NCI-H2029 treated with DMSO at 0.1 percent for 48 hours (cell line): Measurements from ENCODE around the gene FGD3.
A peak's percentile ranks its signal among the peaks of the same experiment; 100 is the strongest.

Experiments
- DNase-seq: peaks from one replicate; lab custom pipeline; 2025; lab: John Stamatoyannopoulos, UW

FGD3 gene

GRCh38 chr9:93072383-93072795 is 125.1 kb downstream of the FGD3 start:
- peak; percentile 27 for DNase-seq

DNA sequence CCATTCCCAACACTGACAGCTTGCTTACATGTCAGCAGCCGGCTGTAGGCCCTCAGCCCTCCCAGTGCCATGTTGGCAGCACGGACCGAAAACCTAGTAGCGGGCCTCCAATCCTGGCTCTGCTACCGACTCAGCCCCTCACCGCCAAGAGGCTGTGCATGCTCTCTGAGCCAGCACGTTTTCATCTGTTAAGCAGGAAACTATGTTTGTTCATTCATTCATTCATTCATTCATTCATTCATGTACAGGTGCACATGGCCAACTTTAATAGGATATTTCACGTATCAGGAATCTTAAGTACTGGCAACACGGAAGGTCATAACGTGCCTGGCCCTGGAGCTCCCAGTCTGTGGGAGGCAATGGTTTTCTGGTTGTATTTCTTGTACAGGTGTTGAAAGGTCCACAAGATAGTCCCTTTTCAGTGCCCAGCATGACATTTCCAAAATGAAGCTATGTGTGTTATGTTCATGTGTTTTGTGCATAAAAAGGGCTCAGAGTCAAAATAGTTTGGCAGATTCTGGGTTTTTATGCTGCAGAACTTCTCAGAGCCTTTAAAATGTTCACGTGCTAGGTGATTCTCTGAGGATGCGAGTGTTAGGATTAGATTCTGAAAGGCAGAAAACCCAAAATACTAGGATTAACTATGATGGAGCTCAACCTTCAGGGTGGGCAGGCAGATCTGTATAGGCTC is 128.9 kb downstream of the FGD3 start:
- DNase-seq, result no peak

GRCh38 chr9:93076792-93077128 is 129.4 kb downstream of the FGD3 start:
- no peak for DNase-seq

DNA sequence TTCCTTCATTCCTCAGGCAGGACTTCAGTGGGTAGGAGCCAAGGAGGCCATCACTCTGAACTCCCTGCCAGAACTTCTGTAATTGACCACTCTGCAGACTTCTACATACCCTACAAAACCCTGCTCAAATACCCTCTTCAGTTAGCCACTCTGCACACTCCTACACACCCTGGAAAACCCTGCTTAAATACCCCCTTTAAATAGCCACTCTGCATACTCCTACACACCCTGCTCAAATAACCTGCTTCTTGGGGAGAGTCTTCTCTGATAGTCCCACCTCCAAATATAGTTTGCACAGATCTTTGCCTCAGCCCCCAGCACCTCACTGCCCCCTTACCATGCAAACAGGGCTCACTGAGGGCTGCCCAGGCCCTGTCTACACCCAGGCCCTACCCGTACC is 130.0 kb downstream of the FGD3 start:
- no peak for DNase-seq

DNA sequence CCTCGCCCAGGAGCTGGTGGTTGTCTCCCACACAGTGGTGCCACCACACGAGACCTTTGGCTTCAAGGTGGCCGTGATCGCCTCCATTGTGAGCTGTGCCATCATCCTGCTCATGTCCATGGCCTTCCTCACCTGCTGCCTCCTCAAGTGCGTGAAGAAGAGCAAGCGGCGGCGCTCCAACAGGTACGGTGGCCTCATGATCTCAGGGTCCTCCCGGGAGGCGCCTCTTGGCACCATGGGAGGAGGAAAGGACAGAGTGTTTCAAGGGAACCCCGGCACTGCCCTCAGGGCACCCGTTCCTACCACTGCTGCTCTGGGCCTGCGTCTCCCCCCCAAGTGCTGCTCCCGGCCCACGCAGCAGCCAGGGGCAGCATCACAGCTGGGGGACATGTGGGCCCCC is 130.5 kb downstream of the FGD3 start:
- no peak for DNase-seq

DNA sequence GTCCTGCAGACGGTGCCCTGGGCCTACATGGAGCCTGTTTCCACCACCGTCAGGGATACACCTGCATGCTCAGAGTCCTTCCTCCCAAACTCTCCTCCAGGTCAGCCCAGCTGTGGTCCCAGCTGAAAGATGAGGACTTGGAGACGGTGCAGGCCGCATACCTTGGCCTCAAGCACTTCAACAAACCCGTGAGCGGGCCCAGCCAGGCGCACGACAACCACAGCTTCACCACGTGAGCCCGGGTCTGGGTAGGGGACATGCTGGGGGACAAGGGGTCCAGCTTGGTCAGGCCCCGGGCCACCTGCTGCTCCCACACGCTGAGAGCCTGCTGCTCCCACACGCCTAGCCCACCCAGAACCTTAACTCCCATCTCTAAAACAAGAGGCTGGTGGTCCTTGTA is 132.0 kb downstream of the FGD3 start:
- no peak for DNase-seq

DNA sequence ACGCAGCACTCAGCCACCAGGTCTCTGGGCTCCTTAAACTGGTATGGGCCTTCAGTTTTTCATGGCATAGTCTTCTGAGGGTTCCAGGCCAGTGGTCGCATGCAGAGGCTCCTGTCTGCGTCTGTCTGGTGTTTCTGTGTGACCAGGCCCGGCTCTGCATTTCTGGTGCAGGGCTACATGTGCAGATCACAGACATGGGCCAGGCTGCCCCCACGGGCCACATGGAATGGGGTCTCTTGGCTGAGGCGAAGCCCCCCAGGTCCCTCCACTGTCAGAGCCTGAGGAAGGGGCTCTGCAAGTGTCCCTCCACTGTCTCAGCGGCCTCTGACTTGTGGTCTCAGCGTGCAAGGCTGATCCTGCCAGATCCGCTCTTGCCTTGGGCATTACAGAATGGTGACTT is 133.1 kb downstream of the FGD3 start:
- DNase-seq, result no peak

GRCh38 chr9:93081081-93081529 is 133.8 kb downstream of the FGD3 start:
- DNase-seq, result no peak

DNA sequence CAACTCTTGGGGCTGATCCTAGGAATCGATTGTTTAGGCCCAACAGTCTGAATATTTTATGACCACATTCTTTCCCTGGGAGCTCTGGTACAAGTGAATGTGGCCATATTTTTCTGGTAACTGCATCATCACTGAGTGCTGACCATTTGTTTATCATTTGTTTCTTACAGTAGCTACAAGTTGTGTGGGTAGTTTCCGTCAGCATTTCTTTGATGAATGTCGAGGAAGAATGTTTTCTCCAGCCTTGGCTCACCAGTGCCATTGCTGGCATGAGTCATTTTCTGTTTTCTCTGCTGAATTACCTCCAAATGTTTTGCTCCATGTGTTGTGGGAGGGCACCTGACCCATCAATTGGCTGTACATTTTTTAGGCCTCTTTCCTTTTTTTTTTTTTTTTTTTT is 134.6 kb downstream of the FGD3 start:
- DNase-seq, result no peak

DNA sequence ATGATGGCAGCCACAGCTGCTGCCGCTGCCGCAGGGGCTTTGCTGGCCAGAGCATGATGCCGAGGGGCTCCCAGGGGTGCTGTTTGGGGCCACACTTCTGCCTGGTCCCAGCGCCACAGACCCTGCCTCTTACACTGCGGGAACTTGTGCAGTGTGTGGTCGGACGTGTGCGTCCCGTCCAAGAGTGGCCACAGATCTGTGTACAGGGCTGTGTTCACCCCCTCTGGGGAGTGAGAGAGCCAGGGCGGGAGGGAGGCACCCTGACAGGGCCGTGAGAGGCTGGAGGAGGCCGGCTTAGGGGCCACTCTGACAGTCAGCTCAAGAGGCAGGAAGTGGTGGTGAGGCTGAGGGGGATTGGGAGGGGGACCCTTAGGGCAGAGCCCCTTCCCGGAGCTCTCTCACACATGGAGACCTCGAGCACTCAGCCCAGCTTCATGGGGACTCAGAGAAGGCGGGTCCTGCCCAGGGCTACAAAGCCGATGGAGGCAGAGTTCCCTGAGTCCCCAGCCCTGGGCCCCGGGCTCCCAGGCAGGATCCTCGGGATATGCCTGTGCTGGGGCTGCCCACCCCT is 135.6 kb downstream of the FGD3 start:
- DNase-seq, result no peak

DNA sequence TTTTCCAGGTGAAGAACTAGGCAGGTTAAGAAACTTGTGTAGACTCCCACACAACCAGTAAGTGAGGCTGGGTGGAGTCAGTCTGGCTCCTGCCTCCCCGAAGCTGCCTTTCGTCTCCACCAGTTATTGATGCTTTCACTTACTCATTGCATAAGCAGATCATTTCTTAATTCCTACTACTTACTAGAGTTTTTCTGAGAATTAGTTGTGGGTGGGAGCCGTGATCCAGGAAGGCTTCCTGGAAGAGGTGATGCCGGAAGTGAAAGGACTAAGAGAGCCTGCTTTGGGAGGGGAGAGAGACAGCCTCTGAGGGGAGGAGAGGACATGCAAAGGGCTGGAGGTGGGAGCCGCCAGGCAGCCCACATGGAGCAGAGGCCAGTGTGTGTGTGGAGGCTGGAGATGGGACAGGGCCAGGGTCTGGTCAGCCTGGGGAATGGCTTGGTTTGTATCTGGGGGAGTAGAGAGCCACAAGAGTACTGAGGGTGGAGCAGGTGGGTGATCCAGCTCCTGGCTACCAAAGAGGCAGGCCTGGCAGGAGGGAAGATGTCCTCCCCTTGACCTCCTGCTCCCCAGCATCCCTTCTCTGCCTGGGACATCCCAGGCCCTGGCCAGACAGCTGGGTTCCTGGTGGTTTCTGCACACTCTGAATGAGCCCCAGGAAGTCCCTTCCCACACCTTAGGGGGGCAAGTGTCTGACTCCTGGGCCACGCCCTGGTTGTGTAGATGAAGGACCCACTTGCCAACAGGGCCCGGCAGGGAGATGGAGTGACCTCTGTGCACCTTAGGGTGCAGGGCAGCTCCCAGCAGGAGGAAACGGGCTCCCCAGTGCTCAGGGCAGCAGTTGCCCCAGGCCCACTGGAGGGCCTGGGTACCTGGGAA is 136.5 kb downstream of the FGD3 start:
- no peak for DNase-seq

DNA sequence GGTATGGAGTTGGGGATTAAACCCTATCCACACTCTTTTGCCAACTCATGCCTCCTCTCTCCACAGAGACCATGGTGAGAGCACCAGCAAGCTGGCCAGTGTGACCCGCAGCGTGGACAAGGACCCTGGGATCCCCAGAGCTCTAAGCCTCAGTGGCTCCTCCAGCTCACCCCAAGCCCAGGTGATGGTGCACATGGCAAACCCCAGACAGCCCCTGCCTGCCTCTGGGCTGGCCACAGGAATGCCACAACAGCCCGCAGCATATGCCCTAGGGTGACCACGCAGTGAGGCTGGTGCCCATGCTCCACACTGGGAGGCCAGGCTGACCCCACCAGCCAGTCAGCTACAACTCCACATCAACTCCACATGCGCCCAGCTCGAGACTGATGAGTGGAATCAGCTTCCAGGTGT is 137.2 kb downstream of the FGD3 start:
- DNase-seq, result no peak

DNA sequence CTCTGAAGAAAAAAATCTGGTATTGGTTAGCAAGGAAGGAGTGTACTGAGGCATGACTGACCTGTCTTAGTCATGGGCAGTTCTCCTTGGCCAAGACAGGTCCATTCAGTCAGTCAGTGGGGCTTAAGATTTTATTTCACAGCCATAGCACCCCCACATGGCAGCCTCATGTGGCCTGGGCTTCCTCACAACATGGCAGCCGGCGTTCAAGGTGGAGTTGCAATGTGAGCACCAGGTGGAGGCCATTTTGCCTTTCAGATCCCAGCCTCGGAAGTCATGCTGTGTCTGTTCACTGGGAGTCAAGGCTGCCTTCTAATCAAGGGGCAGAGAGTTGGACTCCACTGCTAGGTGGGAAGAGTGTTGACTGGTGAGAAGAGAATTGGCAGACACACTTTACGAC is 138.4 kb downstream of the FGD3 start:
- no peak for DNase-seq
